Adrenal gland (tissue), 5 donors: Measurements from ENCODE around the gene KRTAP10-3.

Experiments used
- POLR2A ChIP-seq, 2 donors: fragments of 450-650 bp; IDR thresholded peaks; one replicate each; pipeline ENCODE4 v1.6.1; 2017; ENCODE audit warnings: antibody characterized with exemption in 2 of 2, mild to moderate bottlenecking in 2 of 2, moderate library complexity in 1 of 2
- TF ChIP-seq, protein P1 (sequence below), 6 experiments: fragments of 450-650 bp in 4 of 6; fragments of 200-600 bp in 2 of 6; sonication (generic) in 1 of 6; IDR thresholded peaks; 1 replicate in 5 of 6; 2 replicates in 1 of 6; pipeline versions ENCODE4 v1.5.1 to v1.8.0; 2016 to 2021; ENCODE audit warnings: antibody characterized with exemption in 6 of 6, mild to moderate bottlenecking in 2 of 6, moderate library complexity in 1 of 6
- donor health status: DM: no; HTN: no; CAD: no.

DNA sequence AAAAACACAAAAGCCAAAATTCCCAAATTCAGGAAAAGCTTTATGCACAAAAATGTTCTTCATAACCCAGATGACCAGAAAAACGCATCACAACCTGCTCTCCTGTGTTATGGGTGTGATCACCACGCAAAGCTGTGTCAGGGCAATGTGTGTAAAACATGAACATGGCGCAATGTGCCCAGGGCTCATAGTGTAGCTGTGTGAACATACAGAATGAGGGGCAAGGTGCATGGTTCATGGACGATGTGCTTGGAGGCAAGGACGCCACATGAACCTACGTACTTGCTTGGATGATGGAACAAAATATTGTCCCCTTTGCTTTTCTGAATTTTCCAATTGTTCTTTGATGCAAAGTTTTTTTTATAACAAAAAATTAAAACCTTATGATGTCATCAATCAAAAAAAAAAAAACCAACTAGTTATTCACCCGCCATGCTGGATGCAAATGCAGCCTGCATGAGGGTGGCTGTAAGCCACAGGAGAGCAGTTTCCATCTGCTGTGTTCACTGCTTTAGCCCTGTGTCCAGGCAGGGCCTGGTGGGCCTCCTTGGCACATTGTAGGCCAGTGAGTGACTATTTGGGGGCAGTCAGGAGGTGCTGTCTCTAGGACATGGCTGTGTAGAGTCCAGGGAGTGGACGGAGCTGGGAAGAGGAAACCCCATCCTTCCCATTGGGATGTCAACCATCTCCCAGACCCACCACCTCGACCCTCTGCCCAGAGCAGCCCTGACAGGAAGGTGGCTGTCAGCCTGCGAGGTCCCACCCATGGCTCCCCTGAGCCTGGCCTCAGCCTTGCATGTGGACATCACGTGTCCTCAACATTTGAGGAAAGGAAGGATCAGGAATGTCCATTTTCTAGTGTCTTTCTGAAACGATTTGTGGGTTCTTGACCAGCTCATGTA, 32.2 kb downstream of the KRTAP10-3 start:
- TF ChIP-seq, protein P1, sequence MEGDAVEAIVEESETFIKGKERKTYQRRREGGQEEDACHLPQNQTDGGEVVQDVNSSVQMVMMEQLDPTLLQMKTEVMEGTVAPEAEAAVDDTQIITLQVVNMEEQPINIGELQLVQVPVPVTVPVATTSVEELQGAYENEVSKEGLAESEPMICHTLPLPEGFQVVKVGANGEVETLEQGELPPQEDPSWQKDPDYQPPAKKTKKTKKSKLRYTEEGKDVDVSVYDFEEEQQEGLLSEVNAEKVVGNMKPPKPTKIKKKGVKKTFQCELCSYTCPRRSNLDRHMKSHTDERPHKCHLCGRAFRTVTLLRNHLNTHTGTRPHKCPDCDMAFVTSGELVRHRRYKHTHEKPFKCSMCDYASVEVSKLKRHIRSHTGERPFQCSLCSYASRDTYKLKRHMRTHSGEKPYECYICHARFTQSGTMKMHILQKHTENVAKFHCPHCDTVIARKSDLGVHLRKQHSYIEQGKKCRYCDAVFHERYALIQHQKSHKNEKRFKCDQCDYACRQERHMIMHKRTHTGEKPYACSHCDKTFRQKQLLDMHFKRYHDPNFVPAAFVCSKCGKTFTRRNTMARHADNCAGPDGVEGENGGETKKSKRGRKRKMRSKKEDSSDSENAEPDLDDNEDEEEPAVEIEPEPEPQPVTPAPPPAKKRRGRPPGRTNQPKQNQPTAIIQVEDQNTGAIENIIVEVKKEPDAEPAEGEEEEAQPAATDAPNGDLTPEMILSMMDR (IDR thresholded peaks at IDR 0.05) = no peak
- TF ChIP-seq POLR2A (IDR thresholded peaks at IDR 0.05) = no peak
